ENCODE data around the gene RNF227.
A peak's percentile ranks its signal among the peaks of the same experiment; 100 is the strongest.
"Not testable (repeated sequence)": the region's sequence is repeated elsewhere in the genome, so short reads cannot be mapped to it uniquely, and the experiment has no call there.

The RNF227 gene

GRCh38 chr17:7915611-7916384, at the start of gene RNF227:
TSS of gene RNF227 (minus strand) at chr17:7916289. CDS start at chr17:7916195, 94 bp downstream.
- no peaks in the 10 kb centered on the region for H3K9me3 Mint-ChIP-seq
- TF ChIP-seq, protein P1, sequence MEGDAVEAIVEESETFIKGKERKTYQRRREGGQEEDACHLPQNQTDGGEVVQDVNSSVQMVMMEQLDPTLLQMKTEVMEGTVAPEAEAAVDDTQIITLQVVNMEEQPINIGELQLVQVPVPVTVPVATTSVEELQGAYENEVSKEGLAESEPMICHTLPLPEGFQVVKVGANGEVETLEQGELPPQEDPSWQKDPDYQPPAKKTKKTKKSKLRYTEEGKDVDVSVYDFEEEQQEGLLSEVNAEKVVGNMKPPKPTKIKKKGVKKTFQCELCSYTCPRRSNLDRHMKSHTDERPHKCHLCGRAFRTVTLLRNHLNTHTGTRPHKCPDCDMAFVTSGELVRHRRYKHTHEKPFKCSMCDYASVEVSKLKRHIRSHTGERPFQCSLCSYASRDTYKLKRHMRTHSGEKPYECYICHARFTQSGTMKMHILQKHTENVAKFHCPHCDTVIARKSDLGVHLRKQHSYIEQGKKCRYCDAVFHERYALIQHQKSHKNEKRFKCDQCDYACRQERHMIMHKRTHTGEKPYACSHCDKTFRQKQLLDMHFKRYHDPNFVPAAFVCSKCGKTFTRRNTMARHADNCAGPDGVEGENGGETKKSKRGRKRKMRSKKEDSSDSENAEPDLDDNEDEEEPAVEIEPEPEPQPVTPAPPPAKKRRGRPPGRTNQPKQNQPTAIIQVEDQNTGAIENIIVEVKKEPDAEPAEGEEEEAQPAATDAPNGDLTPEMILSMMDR (IDR thresholded peaks at IDR 0.05; ENCODE audit: unreplicated experiment in 3 of 3) = no peak
- peak within 1 kb of the TSS; percentile 83 to 90 (median 90) for H3K4me3 Mint-ChIP-seq

DNA sequence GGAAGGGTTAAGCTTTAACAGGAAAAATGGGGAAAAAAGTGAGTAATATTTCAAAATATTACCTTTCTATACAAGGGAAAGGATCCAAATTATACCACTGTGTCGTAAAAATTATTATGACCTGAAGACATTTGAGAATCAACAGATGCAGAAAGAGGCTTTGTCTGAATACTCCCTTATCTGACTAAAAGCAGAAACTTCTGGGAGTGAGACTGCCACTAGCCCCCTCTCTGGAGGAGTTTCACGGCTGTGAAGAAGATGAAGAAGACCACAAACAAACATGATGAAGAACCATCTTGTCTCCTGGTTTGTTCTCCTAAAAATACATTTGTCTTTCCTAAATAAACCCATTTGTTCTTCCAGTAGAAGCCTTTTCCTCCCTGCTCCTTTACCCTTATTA, 45.3 kb upstream of the RNF227 start:
- Mint-ChIP-seq H3K9me3 (no peaks in the 10 kb centered on the region), H3K4me3 (no peak overlapping the region), H3K4me1 (peaks cover under 1% of the 10 kb centered on the region), H3K27me3 (ENCODE audit: low read depth) (no peaks in the 10 kb centered on the region), H3K36me3 (ENCODE audit: low read depth) (no peaks in the 10 kb centered on the region), H3K27ac (no peak overlapping the region)
- TF ChIP-seq, protein P1 (IDR thresholded peaks at IDR 0.05; ENCODE audit: unreplicated experiment in 3 of 3) = no peak

More at GRCh38 chr17:7915611-7916384, at the start of gene RNF227:
- H3K4me1 Mint-ChIP-seq = peaks cover 37% of the 10 kb centered on the region
- H3K27ac Mint-ChIP-seq = peak within 1 kb of the TSS; percentile 91 to 95 (median 91)
- H3K27me3 Mint-ChIP-seq (ENCODE audit: low read depth) = peaks cover 4% of the 10 kb centered on the region
- peaks cover 14% of the 10 kb centered on the region for H3K36me3 Mint-ChIP-seq (ENCODE audit: low read depth)

GRCh38 chr17:7959503-7960253, 43.6 kb upstream of the RNF227 start:
- Mint-ChIP-seq H3K9me3 (no peaks in the 10 kb centered on the region), H3K4me3 (no peak overlapping the region), H3K4me1 (peaks cover 9% of the 10 kb centered on the region), H3K27me3 (ENCODE audit: low read depth) (no peaks in the 10 kb centered on the region), H3K27ac (no peak overlapping the region), H3K36me3 (ENCODE audit: low read depth) (no peaks in the 10 kb centered on the region)
- TF ChIP-seq, protein P1 (IDR thresholded peaks at IDR 0.05; ENCODE audit: unreplicated experiment in 3 of 3) = no peak

GRCh38 chr17:7956228-7956965, 40.3 kb upstream of the RNF227 start:
- H3K4me3 Mint-ChIP-seq = no peak overlapping the region
- no peaks in the 10 kb centered on the region for H3K27me3 Mint-ChIP-seq (ENCODE audit: low read depth)
- peak overlapping the region; percentile 62 to 76 (median 65) for H3K27ac Mint-ChIP-seq
- TF ChIP-seq, protein P1 (IDR thresholded peaks at IDR 0.05; ENCODE audit: unreplicated experiment in 3 of 3) = no peak
- H3K9me3 Mint-ChIP-seq = no peaks in the 10 kb centered on the region
- H3K4me1 Mint-ChIP-seq = peaks cover 9% of the 10 kb centered on the region
- peaks cover 2% of the 10 kb centered on the region for H3K36me3 Mint-ChIP-seq (ENCODE audit: low read depth)

DNA sequence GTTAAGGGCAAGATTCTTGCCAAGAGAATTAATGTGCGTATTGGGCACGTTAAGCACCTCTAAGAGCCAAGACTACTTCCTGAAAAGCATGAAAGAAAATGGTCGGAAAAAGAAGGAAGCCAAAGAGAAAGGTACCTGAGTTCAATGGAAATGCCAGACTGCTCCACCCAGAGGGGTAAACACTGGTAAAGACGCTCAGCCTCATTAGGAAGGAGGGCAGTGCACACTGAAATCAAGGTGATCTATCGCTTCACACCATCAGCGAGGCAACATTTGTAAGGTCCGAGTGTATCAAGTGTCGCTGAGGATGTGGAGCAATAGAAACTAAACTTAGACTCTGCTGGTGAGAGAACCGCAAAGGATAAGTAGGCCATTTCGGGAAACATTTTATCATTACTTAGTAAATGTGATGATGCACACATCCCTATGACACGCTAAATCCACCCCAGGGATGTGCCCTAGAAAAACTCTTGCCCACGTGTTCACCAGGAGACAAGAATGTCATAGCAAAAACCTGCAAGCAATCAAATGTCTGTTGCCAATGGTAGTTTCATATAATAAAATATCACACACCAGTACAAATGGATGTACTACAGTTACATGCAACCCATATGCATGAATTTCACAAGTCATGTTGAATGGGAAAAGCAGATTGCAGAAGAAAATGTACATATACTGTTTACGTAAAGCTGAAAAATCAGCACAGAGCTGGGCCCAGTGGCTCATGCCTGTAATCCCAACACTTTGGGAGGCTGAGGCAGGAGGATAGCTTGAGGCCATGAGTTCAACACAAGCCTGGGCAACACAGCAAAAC, 39.5 kb upstream of the RNF227 start:
- Mint-ChIP-seq H3K4me3 (no peak overlapping the region), H3K4me1 (peaks cover 9% of the 10 kb centered on the region), H3K36me3 (ENCODE audit: low read depth) (peaks cover 3% of the 10 kb centered on the region), H3K9me3 (no peaks in the 10 kb centered on the region), H3K27ac (peak overlapping the region; percentile 62 to 76 (median 65)), H3K27me3 (ENCODE audit: low read depth) (no peaks in the 10 kb centered on the region)
- TF ChIP-seq, protein P1 (IDR thresholded peaks at IDR 0.05; ENCODE audit: unreplicated experiment in 3 of 3) = no peak

GRCh38 chr17:7953266-7953665, 37.2 kb upstream of the RNF227 start:
- peaks cover 27% of the 10 kb centered on the region for H3K36me3 Mint-ChIP-seq (ENCODE audit: low read depth)
- H3K9me3 Mint-ChIP-seq; H3K4me1 Mint-ChIP-seq; H3K4me3 Mint-ChIP-seq; H3K27me3 Mint-ChIP-seq (ENCODE audit: low read depth); H3K27ac Mint-ChIP-seq: not testable (repeated sequence)
